ENCODE measurements around the gene ADIRF.

ADIRF gene

DNA sequence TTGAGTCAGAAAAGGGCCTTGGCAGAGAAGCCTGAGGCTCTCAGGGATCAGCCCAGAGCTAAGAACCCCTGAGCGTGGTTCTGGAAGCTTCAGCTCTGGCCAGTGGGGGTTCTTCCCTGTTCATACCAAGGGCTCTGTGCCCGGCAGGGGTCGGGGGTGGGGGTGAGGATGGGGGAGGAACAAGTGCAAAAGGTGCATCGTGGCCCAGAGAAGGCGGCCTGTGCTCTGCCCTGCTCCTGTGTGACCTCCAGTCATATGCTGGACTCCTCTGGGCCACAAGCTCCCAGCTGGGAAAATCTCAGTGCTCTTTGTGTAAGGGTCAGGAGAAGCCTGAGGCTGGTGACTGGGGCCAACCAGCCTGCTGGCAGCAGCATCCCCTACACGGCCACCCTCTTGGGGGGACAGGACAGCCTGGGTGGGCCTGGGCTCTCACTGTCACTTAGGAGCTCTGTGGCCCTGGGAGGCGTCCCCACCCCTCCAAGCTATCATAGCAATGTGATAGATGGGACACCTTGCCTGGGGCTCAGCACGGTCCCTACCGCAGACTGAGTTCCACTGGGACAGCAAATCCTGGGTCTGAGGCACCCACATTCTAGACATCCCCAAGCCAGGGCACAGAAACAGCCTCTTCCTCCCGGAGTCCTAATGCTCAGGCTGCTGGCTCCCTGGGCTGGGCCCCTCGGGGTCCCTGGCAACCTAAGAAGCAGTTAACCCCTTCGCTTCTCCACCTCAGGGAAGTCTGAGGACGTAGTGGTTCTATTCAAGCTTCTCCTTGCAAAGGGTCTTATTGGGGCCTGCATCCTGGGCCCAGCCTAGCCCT is 13.4 kb upstream of the ADIRF start:
- peak overlapping the region; percentile 99 for H3K27ac ChIP-seq (ENCODE audit: low read depth, low read length)
- H3K9ac ChIP-seq (ENCODE audit: low read length in 5 of 5): peak overlapping the region; percentile 63 to 89 (median 78)
- no peaks in the 10 kb centered on the region for H3K36me3 ChIP-seq (ENCODE audit: control insufficient read depth in 5 of 5, insufficient read depth in 5 of 5, low read length in 5 of 5)
- no peaks in the 10 kb centered on the region for H3K27me3 ChIP-seq (ENCODE audit: control insufficient read depth in 5 of 5, insufficient read depth in 4 of 5, low read length in 5 of 5)
- H3K4me1 ChIP-seq (ENCODE audit: control insufficient read depth in 5 of 5, insufficient read depth in 5 of 5, low read length in 5 of 5): peaks cover 21 to 95% (median 79%) of the 10 kb centered on the region in 5 donors
- H3K4me3 ChIP-seq (ENCODE audit: low read depth in 1 of 5, low read length in 5 of 5): peak overlapping the region; percentile 38 to 80 (median 72)
- H3K9me3 ChIP-seq (ENCODE audit: control insufficient read depth in 5 of 5, low read length in 5 of 5): no peaks in the 10 kb centered on the region

DNA sequence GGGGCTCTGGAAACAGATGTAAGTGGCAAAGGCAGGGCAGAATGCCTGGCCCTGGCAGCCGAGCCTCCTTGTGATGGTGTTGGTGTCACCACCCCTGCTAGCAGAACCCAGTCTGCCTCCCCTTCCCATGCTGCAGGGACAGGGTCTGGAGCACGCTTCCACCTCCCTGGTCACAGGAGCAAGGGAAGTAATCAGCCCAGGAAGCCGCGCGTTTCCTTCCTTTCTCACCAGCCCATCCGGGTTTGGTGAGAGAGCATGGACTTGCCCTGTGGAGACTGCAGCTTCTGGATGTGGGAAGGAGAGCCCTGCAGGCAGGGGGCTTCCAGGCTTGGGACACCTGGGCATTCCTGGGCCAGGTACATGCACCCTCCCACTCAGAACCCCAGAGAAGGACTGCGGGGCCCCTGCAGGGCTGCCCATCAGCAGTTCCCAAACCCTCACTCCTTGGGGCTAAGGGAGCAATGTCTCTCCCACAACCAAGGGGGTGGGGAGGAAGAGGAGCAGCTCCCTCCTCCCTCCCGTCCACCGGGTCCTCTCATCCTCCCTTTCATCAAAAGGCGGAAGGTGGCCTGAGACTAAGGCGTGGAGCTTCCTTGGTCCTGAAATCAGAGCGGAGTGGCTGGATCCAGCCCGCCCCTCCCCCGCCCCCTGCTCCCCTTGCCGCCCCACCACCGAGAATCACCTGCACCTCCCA is 12.6 kb upstream of the ADIRF start:
- H3K9ac ChIP-seq (ENCODE audit: low read length in 5 of 5): peak overlapping the region; percentile 63 to 89 (median 78)
- peaks cover 23 to 96% (median 82%) of the 10 kb centered on the region in 5 donors for H3K4me1 ChIP-seq (ENCODE audit: control insufficient read depth in 5 of 5, insufficient read depth in 5 of 5, low read length in 5 of 5)
- H3K36me3 ChIP-seq (ENCODE audit: control insufficient read depth in 5 of 5, insufficient read depth in 5 of 5, low read length in 5 of 5): no peaks in the 10 kb centered on the region
- H3K27me3 ChIP-seq (ENCODE audit: control insufficient read depth in 5 of 5, insufficient read depth in 4 of 5, low read length in 5 of 5): no peaks in the 10 kb centered on the region
- peak overlapping the region; percentile 99 for H3K27ac ChIP-seq (ENCODE audit: low read depth, low read length)
- peak overlapping the region; percentile 38 to 80 (median 72) for H3K4me3 ChIP-seq (ENCODE audit: low read depth in 1 of 5, low read length in 5 of 5)
- H3K9me3 ChIP-seq (ENCODE audit: control insufficient read depth in 5 of 5, low read length in 5 of 5): no peaks in the 10 kb centered on the region

DNA sequence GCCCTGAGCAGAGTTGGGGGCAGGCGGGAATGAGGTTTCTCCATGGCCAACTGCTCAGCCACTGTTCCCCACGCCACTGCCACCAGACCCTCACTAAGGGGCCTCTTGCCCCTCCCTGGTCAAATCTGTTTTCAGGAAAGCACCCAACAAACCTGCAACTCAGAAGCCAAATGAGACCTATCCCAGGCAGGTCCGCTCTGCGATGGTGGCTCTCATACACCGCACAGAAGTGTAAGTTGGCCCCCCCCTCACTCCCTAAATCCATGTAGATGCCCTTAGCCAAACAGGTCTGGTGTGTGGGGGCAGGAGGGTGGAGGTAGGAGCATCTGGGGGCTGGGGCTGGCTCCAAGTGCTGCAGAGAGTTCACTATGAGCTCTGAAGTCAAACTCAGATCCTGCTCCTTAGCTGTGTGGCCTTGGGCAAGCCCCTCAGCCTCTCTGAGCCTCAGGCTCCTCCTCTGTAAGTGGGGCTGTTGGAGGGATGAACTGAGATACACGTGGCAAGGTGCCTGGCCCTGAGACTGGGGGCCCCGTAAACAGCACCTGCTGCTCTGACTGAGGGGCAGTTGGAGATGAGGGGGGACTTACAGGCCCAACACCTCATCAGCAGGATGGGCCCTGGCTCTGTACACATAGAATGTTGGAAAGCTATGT is 12.0 kb upstream of the ADIRF start:
- Histone ChIP-seq H3K9me3 (ENCODE audit: control insufficient read depth in 5 of 5, low read length in 5 of 5) (no peaks in the 10 kb centered on the region), H3K4me1 (ENCODE audit: control insufficient read depth in 5 of 5, insufficient read depth in 5 of 5, low read length in 5 of 5) (peaks cover 23 to 93% (median 82%) of the 10 kb centered on the region in 5 donors), H3K36me3 (ENCODE audit: control insufficient read depth in 5 of 5, insufficient read depth in 5 of 5, low read length in 5 of 5) (peaks cover 0 to 4% (median 2%) of the 10 kb centered on the region in 5 donors), H3K27me3 (ENCODE audit: control insufficient read depth in 5 of 5, insufficient read depth in 4 of 5, low read length in 5 of 5) (no peaks in the 10 kb centered on the region), H3K27ac (ENCODE audit: low read depth, low read length) (peak overlapping the region; percentile 99), H3K4me3 (ENCODE audit: low read depth in 1 of 5, low read length in 5 of 5) (peak overlapping the region; percentile 16 to 80 (median 72)), H3K9ac (ENCODE audit: low read length in 5 of 5) (peak overlapping the region in 4 of 5 donors; percentile 33 to 88 (median 58))

DNA sequence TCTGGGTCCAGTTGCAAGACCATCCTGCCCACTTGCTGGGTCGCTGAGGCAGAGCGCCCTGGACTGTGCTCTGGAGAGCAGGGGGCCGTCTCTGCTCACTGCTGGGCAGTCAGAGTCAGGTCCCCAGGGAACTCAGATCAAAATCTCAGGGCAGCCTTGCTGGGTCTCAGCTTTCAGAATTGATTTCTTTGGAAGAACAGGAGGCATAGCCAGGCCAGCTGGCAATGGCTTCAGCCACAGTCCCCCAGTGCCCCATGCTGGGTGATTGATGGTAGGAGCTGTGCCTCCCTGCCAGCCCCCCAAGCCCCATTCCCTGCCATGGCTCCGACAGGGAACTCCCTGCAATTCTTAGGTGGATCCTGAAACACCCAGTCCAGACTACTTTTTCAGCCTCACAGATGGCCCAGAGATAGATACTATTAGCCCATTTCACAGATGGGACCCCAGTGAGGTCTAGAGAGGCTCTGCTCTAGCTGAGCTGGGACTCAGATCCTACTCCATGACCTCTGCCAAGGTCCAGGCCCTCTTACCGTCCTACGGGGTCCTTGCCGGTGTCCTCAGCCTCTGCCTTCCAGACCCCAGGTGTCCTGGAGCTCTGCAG is 11.3 kb upstream of the ADIRF start:
- Histone ChIP-seq H3K36me3 (ENCODE audit: control insufficient read depth in 5 of 5, insufficient read depth in 5 of 5, low read length in 5 of 5) (peaks cover 0 to 9% (median 7%) of the 10 kb centered on the region in 5 donors), H3K4me1 (ENCODE audit: control insufficient read depth in 5 of 5, insufficient read depth in 5 of 5, low read length in 5 of 5) (peaks cover 23 to 90% (median 79%) of the 10 kb centered on the region in 5 donors), H3K27ac (ENCODE audit: low read depth, low read length) (peak overlapping the region; percentile 99), H3K9ac (ENCODE audit: low read length in 5 of 5) (peak overlapping the region; percentile 10 to 88 (median 44)), H3K27me3 (ENCODE audit: control insufficient read depth in 5 of 5, insufficient read depth in 4 of 5, low read length in 5 of 5) (no peaks in the 10 kb centered on the region), H3K9me3 (ENCODE audit: control insufficient read depth in 5 of 5, low read length in 5 of 5) (no peaks in the 10 kb centered on the region), H3K4me3 (ENCODE audit: low read depth in 1 of 5, low read length in 5 of 5) (peak overlapping the region; percentile 36 to 80 (median 72))

DNA sequence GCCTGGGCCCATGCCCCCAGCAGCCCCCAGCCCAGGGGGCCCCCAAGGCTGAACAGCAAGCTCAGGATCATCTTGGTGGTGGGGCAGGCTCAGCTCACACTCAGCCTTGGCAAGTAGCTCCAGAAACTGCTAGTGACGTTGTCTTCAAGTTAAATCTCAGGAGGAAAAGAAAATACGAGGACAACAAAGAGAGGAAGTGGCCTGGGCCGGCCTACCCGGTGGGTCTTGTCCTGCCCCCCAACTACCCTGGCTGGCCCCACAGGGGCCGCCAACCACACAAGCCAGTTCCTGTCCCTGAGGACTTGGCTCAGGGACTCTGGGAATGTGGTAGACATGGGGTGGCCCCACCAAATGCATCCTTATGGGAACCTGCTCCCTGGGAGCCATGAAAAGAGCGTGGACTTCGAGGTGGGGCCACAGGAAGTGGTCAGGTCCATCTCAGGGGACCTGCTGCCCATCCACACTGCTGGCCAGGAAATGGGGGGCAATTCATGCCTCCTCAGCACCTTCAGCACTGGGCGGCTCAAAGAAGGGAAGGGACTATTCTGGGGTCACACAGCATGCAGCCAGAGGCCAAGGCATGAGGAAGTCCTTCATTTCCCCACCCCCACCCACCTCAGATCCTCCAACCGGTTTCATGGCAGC is 10.7 kb upstream of the ADIRF start, which contains the start of gene MMRN2:
MMRN2 (minus strand) TSS at position 145 of the 645 bp plus-strand sequence; CDS start at position 71, 74 bp downstream.
- peaks cover 0 to 14% (median 8%) of the 10 kb centered on the region in 5 donors for H3K36me3 ChIP-seq (ENCODE audit: control insufficient read depth in 5 of 5, insufficient read depth in 5 of 5, low read length in 5 of 5)
- H3K27me3 ChIP-seq (ENCODE audit: control insufficient read depth in 5 of 5, insufficient read depth in 4 of 5, low read length in 5 of 5): no peaks in the 10 kb centered on the region
- peak within 1 kb of the TSS; percentile 61 to 80 (median 73) for H3K4me3 ChIP-seq (ENCODE audit: low read depth in 1 of 5, low read length in 5 of 5)
- no peaks in the 10 kb centered on the region for H3K9me3 ChIP-seq (ENCODE audit: control insufficient read depth in 5 of 5, low read length in 5 of 5)
- peak within 1 kb of the TSS; percentile 33 to 88 (median 49) for H3K9ac ChIP-seq (ENCODE audit: low read length in 5 of 5)
- H3K4me1 ChIP-seq (ENCODE audit: control insufficient read depth in 5 of 5, insufficient read depth in 5 of 5, low read length in 5 of 5): peaks cover 23 to 84% (median 79%) of the 10 kb centered on the region in 5 donors
- peak within 1 kb of the TSS; percentile 99 for H3K27ac ChIP-seq (ENCODE audit: low read depth, low read length)

DNA sequence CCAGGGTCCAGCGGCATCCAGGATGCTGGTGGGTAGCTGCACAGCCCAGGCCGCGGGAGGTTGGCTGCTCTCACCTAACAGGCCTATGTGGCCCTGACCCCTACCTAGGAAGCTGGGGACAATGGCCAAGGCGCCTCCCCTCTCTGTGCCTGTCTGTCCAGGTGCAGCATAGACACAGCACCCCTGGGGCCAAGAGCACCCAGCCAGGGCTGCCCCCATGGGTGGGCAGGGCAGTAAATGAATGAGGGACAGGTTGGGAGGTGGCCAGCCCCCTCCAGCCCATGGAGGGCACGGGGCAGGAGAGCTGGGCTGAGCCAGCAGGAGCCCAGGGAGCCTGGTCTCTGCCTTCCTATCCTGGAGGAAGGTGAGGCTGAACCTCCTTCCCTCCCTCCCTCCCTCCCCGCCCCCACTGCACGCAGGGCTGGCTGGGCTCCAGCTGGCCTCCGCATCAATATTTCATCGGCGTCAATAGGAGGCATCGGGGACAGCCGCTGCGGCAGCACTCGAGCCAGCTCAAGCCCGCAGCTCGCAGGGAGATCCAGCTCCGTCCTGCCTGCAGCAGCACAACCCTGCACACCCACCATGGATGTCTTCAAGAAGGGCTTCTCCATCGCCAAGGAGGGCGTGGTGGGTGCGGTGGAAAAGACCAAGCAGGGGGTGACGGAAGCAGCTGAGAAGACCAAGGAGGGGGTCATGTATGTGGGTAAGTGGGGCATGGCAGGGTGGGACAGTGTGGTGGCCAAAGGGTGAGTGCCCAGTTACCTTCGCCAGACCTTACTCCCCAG is 10.0 kb upstream of the ADIRF start, which contains the start of gene SNCG:
SNCG (plus strand) TSS at position 484 of the 785 bp plus-strand sequence; CDS start at position 583, 99 bp downstream.
- no peaks in the 10 kb centered on the region for H3K9me3 ChIP-seq (ENCODE audit: control insufficient read depth in 5 of 5, low read length in 5 of 5)
- H3K9ac ChIP-seq (ENCODE audit: low read length in 5 of 5): peak within 1 kb of the TSS; percentile 38 to 88 (median 62)
- H3K4me1 ChIP-seq (ENCODE audit: control insufficient read depth in 5 of 5, insufficient read depth in 5 of 5, low read length in 5 of 5): peaks cover 23 to 79% (median 79%) of the 10 kb centered on the region in 5 donors

DNA sequence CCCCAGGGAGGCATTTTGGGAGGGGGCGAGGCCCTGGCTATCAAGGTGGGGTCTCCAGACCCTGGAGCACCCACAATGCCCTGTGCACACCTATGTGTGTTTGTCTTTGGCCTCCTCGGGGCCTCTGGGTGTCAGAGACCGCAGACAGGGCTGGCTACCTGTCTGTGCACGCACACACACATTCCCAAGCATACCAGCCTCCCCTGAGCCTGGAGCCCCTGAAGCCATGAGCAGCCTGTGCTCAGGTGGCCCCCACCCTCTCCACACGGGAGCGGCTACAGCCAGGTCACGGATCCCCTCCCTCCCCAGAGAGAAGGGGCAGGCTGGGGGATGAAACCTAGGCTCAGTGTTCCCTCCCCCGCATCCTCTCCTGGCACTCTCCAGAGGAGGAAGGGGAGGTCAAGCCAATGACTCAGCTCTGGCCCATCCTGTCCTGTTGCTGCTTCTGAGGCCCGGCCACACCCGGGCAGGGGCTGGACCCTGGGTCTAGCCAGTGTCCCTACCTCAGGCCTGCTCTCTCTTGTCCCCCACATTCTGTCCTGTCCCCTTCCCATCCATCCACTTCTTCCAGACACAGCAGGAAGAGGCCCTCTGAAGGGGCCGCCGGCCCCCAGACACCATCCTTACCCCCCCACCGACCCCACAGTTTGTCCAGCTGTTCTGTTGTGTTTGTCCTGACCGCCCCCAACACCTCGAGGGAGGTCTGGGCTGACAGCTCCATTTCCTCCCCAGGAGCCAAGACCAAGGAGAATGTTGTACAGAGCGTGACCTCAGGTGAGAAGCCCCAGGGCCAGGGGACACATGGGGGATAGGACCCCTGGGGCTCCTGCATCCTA is 9.2 kb upstream of the ADIRF start:
- peak overlapping the region; percentile 72 to 85 (median 75) for H3K4me3 ChIP-seq (ENCODE audit: low read depth in 1 of 5, low read length in 5 of 5)
- H3K9ac ChIP-seq (ENCODE audit: low read length in 5 of 5): peak overlapping the region; percentile 16 to 71 (median 53)
- peaks cover 18 to 79% (median 71%) of the 10 kb centered on the region in 5 donors for H3K4me1 ChIP-seq (ENCODE audit: control insufficient read depth in 5 of 5, insufficient read depth in 5 of 5, low read length in 5 of 5)

More for the DNA sequence above, 10.0 kb upstream of the ADIRF start, which contains the start of gene SNCG:
- H3K27ac ChIP-seq (ENCODE audit: low read depth, low read length): peak within 1 kb of the TSS; percentile 99
- H3K36me3 ChIP-seq (ENCODE audit: control insufficient read depth in 5 of 5, insufficient read depth in 5 of 5, low read length in 5 of 5): peaks cover 0 to 19% (median 8%) of the 10 kb centered on the region in 5 donors
- H3K27me3 ChIP-seq (ENCODE audit: control insufficient read depth in 5 of 5, insufficient read depth in 4 of 5, low read length in 5 of 5): no peaks in the 10 kb centered on the region
- H3K4me3 ChIP-seq (ENCODE audit: low read depth in 1 of 5, low read length in 5 of 5): peak within 1 kb of the TSS; percentile 72 to 85 (median 75)

DNA sequence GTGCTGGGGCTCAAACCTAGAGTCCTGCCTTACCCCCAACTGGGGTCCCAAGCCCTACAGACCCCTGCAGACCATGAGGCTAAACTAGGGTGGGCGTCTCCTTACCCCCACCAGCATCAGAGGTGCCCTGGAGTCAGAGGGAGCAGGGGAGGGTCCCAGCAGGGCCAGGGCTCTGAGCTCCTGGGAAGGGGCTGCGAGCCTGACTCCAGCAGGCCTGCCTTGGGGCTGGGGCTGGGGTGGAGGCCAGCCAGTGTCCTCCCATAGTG is 8.6 kb upstream of the ADIRF start:
- H3K4me3 ChIP-seq (ENCODE audit: low read depth in 1 of 5, low read length in 5 of 5): peak overlapping the region; percentile 25 to 80 (median 47)
- peaks cover 0 to 21% (median 8%) of the 10 kb centered on the region in 5 donors for H3K36me3 ChIP-seq (ENCODE audit: control insufficient read depth in 5 of 5, insufficient read depth in 5 of 5, low read length in 5 of 5)
- no peaks in the 10 kb centered on the region for H3K9me3 ChIP-seq (ENCODE audit: control insufficient read depth in 5 of 5, low read length in 5 of 5)
- H3K9ac ChIP-seq (ENCODE audit: low read length in 5 of 5): peak overlapping the region; percentile 16 to 71 (median 53)
- H3K27me3 ChIP-seq (ENCODE audit: control insufficient read depth in 5 of 5, insufficient read depth in 4 of 5, low read length in 5 of 5): no peaks in the 10 kb centered on the region
- peaks cover 14 to 79% (median 66%) of the 10 kb centered on the region in 5 donors for H3K4me1 ChIP-seq (ENCODE audit: control insufficient read depth in 5 of 5, insufficient read depth in 5 of 5, low read length in 5 of 5)
- H3K27ac ChIP-seq (ENCODE audit: low read depth, low read length): peak overlapping the region; percentile 99

More for the DNA sequence above, 9.2 kb upstream of the ADIRF start:
- peaks cover 0 to 21% (median 8%) of the 10 kb centered on the region in 5 donors for H3K36me3 ChIP-seq (ENCODE audit: control insufficient read depth in 5 of 5, insufficient read depth in 5 of 5, low read length in 5 of 5)
- H3K9me3 ChIP-seq (ENCODE audit: control insufficient read depth in 5 of 5, low read length in 5 of 5): no peaks in the 10 kb centered on the region
- H3K27me3 ChIP-seq (ENCODE audit: control insufficient read depth in 5 of 5, insufficient read depth in 4 of 5, low read length in 5 of 5): no peaks in the 10 kb centered on the region
- peak overlapping the region; percentile 99 for H3K27ac ChIP-seq (ENCODE audit: low read depth, low read length)

All from subcutaneous abdominal adipose tissue (tissue), 5 donors.